Measurements from ENCODE around the gene RALGPS1. TPM values are rescaled to one million over a fixed set of nuclear protein-coding genes. Genes with fewer than 3 reads are reported as not detected.
A peak's percentile ranks its signal among the peaks of the same experiment; 100 is the strongest.

Gene RALGPS1
- 2.0 and 2.4 TPM in 2 replicates for total RNA-seq

GRCh38 chr9:126914458-126915280, at the start of gene RALGPS1:
RALGPS1 (plus strand) TSS chr9:126914782; CDS start chr9:126962290, 47,508 bp downstream.
- DNase-seq (ENCODE audit: low read depth in 2 of 2), result peak; percentile 94 to 96

GRCh38 chr9:126869368-126869767, 45.2 kb upstream of the RALGPS1 start:
- no peak for DNase-seq (ENCODE audit: low read depth in 2 of 2)

GRCh38 chr9:126872516-126872915, 42.1 kb upstream of the RALGPS1 start:
- no peak for DNase-seq (ENCODE audit: low read depth in 2 of 2)

GRCh38 chr9:126874546-126875314, 39.9 kb upstream of the RALGPS1 start:
- no peak for DNase-seq (ENCODE audit: low read depth in 2 of 2)

- DNase-seq (ENCODE audit: low read depth in 2 of 2), result peak in 1 of 2 donors; percentile 21
Observed at GRCh38 chr9:126875756-126876510, 38.6 kb upstream of the RALGPS1 start.

GRCh38 chr9:126876531-126876930, 38.1 kb upstream of the RALGPS1 start:
- DNase-seq (ENCODE audit: low read depth in 2 of 2), result no peak

- DNase-seq (ENCODE audit: low read depth in 2 of 2), result no peak
Observed at GRCh38 chr9:126877418-126877817, 37.2 kb upstream of the RALGPS1 start.

- DNase-seq (ENCODE audit: low read depth in 2 of 2), result no peak
Observed at GRCh38 chr9:126879288-126879687, 35.3 kb upstream of the RALGPS1 start.

- no peak for DNase-seq (ENCODE audit: low read depth in 2 of 2)
Observed at GRCh38 chr9:126880226-126880946, 34.2 kb upstream of the RALGPS1 start.

GRCh38 chr9:126880947-126881332, 33.6 kb upstream of the RALGPS1 start:
- DNase-seq (ENCODE audit: low read depth in 2 of 2), result no peak

- no peak for DNase-seq (ENCODE audit: low read depth in 2 of 2)
Observed at GRCh38 chr9:126882746-126883145, 31.8 kb upstream of the RALGPS1 start.

GRCh38 chr9:126883636-126884035, 30.9 kb upstream of the RALGPS1 start:
- DNase-seq (ENCODE audit: low read depth in 2 of 2), result no peak

- peak; percentile 63 to 72 for DNase-seq (ENCODE audit: low read depth in 2 of 2)
Observed at GRCh38 chr9:126885131-126885641, 29.4 kb upstream of the RALGPS1 start.

GRCh38 chr9:126886034-126886822, 28.4 kb upstream of the RALGPS1 start:
- no peak for DNase-seq (ENCODE audit: low read depth in 2 of 2)

GRCh38 chr9:126886897-126887296, 27.7 kb upstream of the RALGPS1 start:
- DNase-seq (ENCODE audit: low read depth in 2 of 2), result no peak

- DNase-seq (ENCODE audit: low read depth in 2 of 2), result no peak
Observed at GRCh38 chr9:126891676-126892075, 22.9 kb upstream of the RALGPS1 start.

- peak in 1 of 2 donors; percentile 12 for DNase-seq (ENCODE audit: low read depth in 2 of 2)
Observed at GRCh38 chr9:126893079-126893478, 21.5 kb upstream of the RALGPS1 start.

GRCh38 chr9:126894052-126894603, 20.5 kb upstream of the RALGPS1 start:
- DNase-seq (ENCODE audit: low read depth in 2 of 2), result peak in 1 of 2 donors; percentile 14

- no peak for DNase-seq (ENCODE audit: low read depth in 2 of 2)
Observed at GRCh38 chr9:126902210-126902609, 12.4 kb upstream of the RALGPS1 start.

GRCh38 chr9:126904586-126904985, 10.0 kb upstream of the RALGPS1 start:
- DNase-seq (ENCODE audit: low read depth in 2 of 2), result no peak
